Measurements from ENCODE around the gene PNCK.

The PNCK gene

GRCh38 chrX:153657161-153657560, 16.5 kb downstream of the PNCK start:
- DNase-seq: no peak

GRCh38 chrX:153653556-153653955, 20.1 kb downstream of the PNCK start:
- DNase-seq: no peak

GRCh38 chrX:153651540-153652079, 22.0 kb downstream of the PNCK start:
- DNase-seq: no peak

GRCh38 chrX:153650959-153651358, 22.7 kb downstream of the PNCK start:
- no peak for DNase-seq

- no peak for DNase-seq
Observed at GRCh38 chrX:153649915-153650782, 23.5 kb downstream of the PNCK start.

GRCh38 chrX:153649178-153649914, 24.3 kb downstream of the PNCK start:
- DNase-seq: peak; percentile 35

GRCh38 chrX:153648358-153649177, 25.0 kb downstream of the PNCK start:
- no peak for DNase-seq

GRCh38 chrX:153647461-153648357, 25.9 kb downstream of the PNCK start:
- no peak for DNase-seq

- DNase-seq: no peak
Observed at GRCh38 chrX:153646620-153647373, 26.8 kb downstream of the PNCK start, which contains the start of gene DUSP9. DUSP9 (plus strand) TSS chrX:153647203; CDS start chrX:153647954, 751 bp downstream.

GRCh38 chrX:153645921-153646488, 27.6 kb downstream of the PNCK start:
- DNase-seq: no peak

GRCh38 chrX:153645151-153645550, 28.5 kb downstream of the PNCK start:
- DNase-seq: no peak

- DNase-seq: peak; percentile 8
Observed at GRCh38 chrX:153644356-153645125, 29.1 kb downstream of the PNCK start.

GRCh38 chrX:153643431-153644351, 29.9 kb downstream of the PNCK start:
- DNase-seq: peak; percentile 5

GRCh38 chrX:153642655-153643430, 30.8 kb downstream of the PNCK start:
- no peak for DNase-seq

- DNase-seq: no peak
Observed at GRCh38 chrX:153642051-153642654, 31.5 kb downstream of the PNCK start.

GRCh38 chrX:153641627-153642026, 32.0 kb downstream of the PNCK start:
- no peak for DNase-seq

Data from NCI-H1694 (cell line).